IMR-90 (cell line): ENCODE results near the gene HECW1. TPM values are rescaled to one million over a fixed set of nuclear protein-coding genes. Genes with fewer than 3 reads are reported as not detected.

Source experiments
- ATAC-seq: fragments of 200-7000 bp; cut with Tn5 transposase; 2 replicates; pipeline ENCODE4 v1.9.1; 2020; ENCODE audit warnings: low read depth, mild to moderate bottlenecking, moderate library complexity
- BruUV-seq: library from RNA; stranded (reverse); fragments of 400-500 nt; replicated peaks from 2 replicates; lab custom pipeline; 2021; lab: Mats Ljungman, UMichigan
- CTCF ChIA-PET: fragments of 300-600 bp; formaldehyde crosslinking; extraction: SDS; loops from one replicate; lab custom pipeline; 2021; ENCODE audit warnings: antibody characterized with exemption; lab: Yijun Ruan, JAX
- POLR2A ChIA-PET: fragments of 300-600 bp; sonication (Branson Sonifier 250); formaldehyde crosslinking; loops from one replicate; lab custom pipeline; 2022; ENCODE audit warnings: antibody characterized with exemption; ENCODE audit not compliant: unreplicated experiment; lab: Charles Lee
- DNase-seq: peaks from one replicate; pipeline ENCODE4 v3.0.0; 2013
- H2AFZ ChIP-seq: replicated peaks from 2 replicates; pipeline ENCODE3; 2013; ENCODE audit warnings: low read length, mild to moderate bottlenecking; ENCODE audit not compliant: poor library complexity
- H2AK5ac ChIP-seq: 2 replicates; pipeline ENCODE4 v1.6.1; 2013; ENCODE audit warnings: low read depth, low read length, inconsistent platforms
- H2AK9ac ChIP-seq: replicated peaks from 2 replicates; pipeline ENCODE3; 2013; ENCODE audit warnings: mild to moderate bottlenecking, low read depth, low read length, moderate library complexity; ENCODE audit not compliant: poor library complexity
- H2BK120ac ChIP-seq: 2 replicates; pipeline ENCODE4 v1.6.1; 2013; ENCODE audit warnings: low read depth, low read length, inconsistent platforms
- H2BK15ac ChIP-seq: 3 replicates; pipeline ENCODE4 v1.6.1; 2013; ENCODE audit warnings: low read depth, low read length, inconsistent platforms
- H2BK20ac ChIP-seq: 2 replicates; pipeline ENCODE4 v1.6.1; 2013; ENCODE audit warnings: low read depth, mild to moderate bottlenecking, inconsistent platforms, low read length, moderate library complexity
- H2BK5ac ChIP-seq: 2 replicates; pipeline ENCODE4 v1.6.1; 2013; ENCODE audit warnings: mild to moderate bottlenecking, low read depth, low read length, inconsistent platforms; ENCODE audit not compliant: poor library complexity, severe bottlenecking
- H3K14ac ChIP-seq: replicated peaks from 2 replicates; pipeline ENCODE4 v1.6.1; 2013; ENCODE audit warnings: low read depth, low read length, inconsistent platforms
- H3K18ac ChIP-seq: 2 replicates; pipeline ENCODE4 v1.6.1; 2013; ENCODE audit warnings: low read depth, low read length, control low read depth
- H3K23ac ChIP-seq: 2 replicates; pipeline ENCODE4 v1.6.1; 2013; ENCODE audit warnings: low read depth, low read length, inconsistent platforms
- H3K27ac ChIP-seq: 2 replicates; pipeline ENCODE4 v1.5.1; 2013; ENCODE audit warnings: mild to moderate bottlenecking, control low read depth, low read length; ENCODE audit not compliant: insufficient read depth
- H3K27me3 ChIP-seq: 2 replicates; pipeline ENCODE4 v1.6.1; 2013; ENCODE audit warnings: low read length; ENCODE audit not compliant: control insufficient read depth, insufficient read depth
- H3K36me3 ChIP-seq: 2 replicates; pipeline ENCODE4 v1.6.1; 2013; ENCODE audit warnings: low read length, mixed read lengths; ENCODE audit not compliant: control insufficient read depth, insufficient read depth
- H3K4ac ChIP-seq: 2 replicates; pipeline ENCODE4 v1.6.1; 2013; ENCODE audit warnings: low read depth, low read length, inconsistent platforms
- H3K4me1 ChIP-seq: 2 replicates; pipeline ENCODE4 v1.6.1; 2013; ENCODE audit warnings: low read length, mixed read lengths; ENCODE audit not compliant: control insufficient read depth, insufficient read depth
- H3K4me2 ChIP-seq: 2 replicates; pipeline ENCODE4 v1.6.1; 2013; ENCODE audit warnings: low read depth, mild to moderate bottlenecking, control low read depth, low read length, moderate library complexity
- H3K4me3 ChIP-seq: 2 replicates; pipeline ENCODE4 v1.5.1; 2013; ENCODE audit warnings: low read depth, mild to moderate bottlenecking, control low read depth, low read length, moderate library complexity; ENCODE audit not compliant: insufficient read depth
- H3K56ac ChIP-seq: 2 replicates; pipeline ENCODE4 v1.6.1; 2013; ENCODE audit warnings: low read length, inconsistent platforms; ENCODE audit not compliant: insufficient read depth; ENCODE audit errors: extremely low read depth
- H3K79me1 ChIP-seq, 2 experiments: 2 replicates each; pipeline ENCODE4 v1.6.1; 2013; ENCODE audit warnings: low read length in 2 of 2, inconsistent platforms in 1 of 2, low read depth in 1 of 2
- H3K9ac ChIP-seq: 2 replicates; pipeline ENCODE4 v1.6.1; 2013; ENCODE audit warnings: low read depth, low read length, control low read depth
- H3K9me1 ChIP-seq: 2 replicates; pipeline ENCODE4 v1.6.1; 2013; ENCODE audit warnings: low read length, inconsistent platforms; ENCODE audit not compliant: insufficient read depth
- H3K9me3 ChIP-seq: 2 replicates; pipeline ENCODE4 v1.6.1; 2013; ENCODE audit warnings: low read length; ENCODE audit not compliant: control insufficient read depth, insufficient read depth
- H4K20me1 ChIP-seq: 2 replicates; pipeline ENCODE4 v1.6.1; 2013; ENCODE audit warnings: low read length, inconsistent platforms; ENCODE audit not compliant: insufficient read depth
- H4K5ac ChIP-seq: 2 replicates; pipeline ENCODE4 v1.6.1; 2013; ENCODE audit warnings: mild to moderate bottlenecking, low read depth, low read length, control low read depth
- H4K8ac ChIP-seq, 2 experiments: 2 replicates each; pipeline ENCODE4 v1.6.1; 2013; ENCODE audit warnings: low read depth in 2 of 2, low read length in 2 of 2, control low read depth in 1 of 2, inconsistent platforms in 1 of 2
- H4K91ac ChIP-seq: 2 replicates; pipeline ENCODE4 v1.6.1; 2013; ENCODE audit warnings: low read depth, low read length, inconsistent platforms; ENCODE audit not compliant: insufficient read depth
- FOS ChIP-seq: fragments of 150-350 bp; IDR thresholded peaks from 2 replicates; pipeline ENCODE4 v1.6.1; 2016; ENCODE audit warnings: low read depth, low read length
- MAFK ChIP-seq: IDR thresholded peaks from 2 replicates; pipeline ENCODE4 v1.6.1; 2012; ENCODE audit warnings: low read depth, low read length, improper control_type of control experiment
- WGBS, 2 experiments: methylation state at CpG; one replicate each; pipeline versions ENCODE4 v1.1.5 to v1.1.7; 2013; ENCODE audit warnings: missing lambda C conversion rate in 2 of 2; ENCODE audit not compliant: insufficient read length in 1 of 2; ENCODE audit errors: extremely low coverage in 2 of 2; 5-methylcytosine and 5-hydroxymethylcytosine counted together
- dilution Hi-C: fragments of 300-500 bp; cut with HindIII; formaldehyde crosslinking; loops from one replicate; pipeline ENCODE4 v1.14.3; 2018; ENCODE audit warnings: low sequenced_read_pairs; ENCODE audit not compliant: unreplicated experiment
- in situ Hi-C: fragments of 300-500 bp; cut with MboI; formaldehyde crosslinking; loops from 3 replicates; pipeline ENCODE4 v1.14.3; 2019; ENCODE audit warnings: low sequenced_read_pairs, inconsistent platforms, mixed read lengths
- intact Hi-C: fragments of 100-400 bp; cut with micrococcal nuclease; formaldehyde crosslinking; loops from 2 replicates; pipeline ENCODE4 v1.10.0; 2022
- polyA plus RNA-seq, 3 experiments: library from polyadenylated mRNA; depleted of rRNA; stranded (reverse); fragments of >200 nt; gene quantifications; 2 replicates each; pipeline ENCODE4 v1.2.3, GENCODE V29; 2012; ENCODE audit warnings: low replicate concordance in 1 of 3
- total RNA-seq: library from RNA; depleted of rRNA; stranded (reverse); fragments of >200 nt; gene quantifications from 2 replicates; pipeline ENCODE4 v1.2.3, GENCODE V29; 2012

The HECW1 gene
- total and polyA plus RNA-seq, 2 of the 4 experiments (the other 2 are of a cell fraction) = 0.56 to 1.3 TPM

- BruUV-seq = no TSS peak
- in situ Hi-C loops = no loop called here
- CTCF ChIA-PET = no interaction called here
These were observed 280.3 kb downstream of the HECW1 start for GRCh38 chr7:43392638-43393330.

More at GRCh38 chr7:43392638-43393330, 280.3 kb downstream of the HECW1 start:
- H4K8ac ChIP-seq = no peak overlapping the region
- H2BK5ac ChIP-seq = no peak overlapping the region
- H3K4me2 ChIP-seq = no peak overlapping the region
- no peak overlapping the region for H3K4me3 ChIP-seq
- POLR2A ChIA-PET = interaction anchor here (0.5 kb wide), 1 partner anchor 369 kb away, joined by 3 read pairs; no protein-coding TSS in a partner anchor
- no peak for ATAC-seq
- intact Hi-C loops (no loop called here), dilution Hi-C loops (no loop called here)
- no peak overlapping the region for H3K4ac ChIP-seq
- no peak overlapping the region for H2BK120ac ChIP-seq
- no peak overlapping the region for H3K56ac ChIP-seq
- no peaks in the 10 kb centered on the region for H4K20me1 ChIP-seq
- H3K18ac ChIP-seq = no peak overlapping the region
- no peaks in the 10 kb centered on the region for H3K9me3 ChIP-seq
- H2BK20ac ChIP-seq = no peak overlapping the region
- no CpG with 5 or more reads among the region's 2 CpGs for WGBS, 2 experiments
- no peaks in the 10 kb centered on the region for H3K79me1 ChIP-seq
- DNase-seq = no peak
- H3K9ac ChIP-seq = no peak overlapping the region
- H2AFZ ChIP-seq = no peak overlapping the region
- no peaks in the 10 kb centered on the region for H3K9me1 ChIP-seq
- H3K23ac ChIP-seq = no peak overlapping the region
- no peak overlapping the region for H4K91ac ChIP-seq
- no peak overlapping the region for H4K5ac ChIP-seq
- no peak overlapping the region for H2BK15ac ChIP-seq
- 0 out of 2 replicates have a peak, but pooled peaks have one; percentile 11 for TF ChIP-seq MAFK
- TF ChIP-seq FOS = no peak
- no peak overlapping the region for H3K14ac ChIP-seq
- no peak overlapping the region for H2AK9ac ChIP-seq
- no peaks in the 10 kb centered on the region; the same call in 1 of the 2 replicates for H3K27me3 ChIP-seq
- H3K27ac ChIP-seq = no peak overlapping the region
- H3K4me1 ChIP-seq = no peaks in the 10 kb centered on the region
- H3K36me3 ChIP-seq = no peaks in the 10 kb centered on the region
- H2AK5ac ChIP-seq = no peak overlapping the region
